Thyroid gland (tissue), 4 donors: ENCODE measurements around the gene PSAP. TPM values are rescaled to one million over a fixed set of nuclear protein-coding genes. Genes with fewer than 3 reads are reported as not detected.
A peak's percentile ranks its signal among the peaks of the same experiment; 100 is the strongest.

ENCODE experiments used
- DNase-seq, 2 donors: peaks; one replicate each; pipeline ENCODE4 v3.0.0-alpha.2; 2019
- H3K27ac ChIP-seq, 3 donors: fragments of 200-600 bp; sonication (generic); 1 replicate in 2 of 3; 2 replicates in 1 of 3; pipeline ENCODE4 v1.5.1; 2016 to 2019; ENCODE audit warnings: mild to moderate bottlenecking in 1 of 3, moderate library complexity in 1 of 3
- H3K27me3 ChIP-seq: fragments of 200-600 bp; sonication (generic); one replicate; pipeline ENCODE4 v1.5.1; 2019
- H3K36me3 ChIP-seq, 2 donors: fragments of 200-600 bp; sonication (generic); one replicate each; pipeline ENCODE4 v1.5.1; 2016 to 2019
- H3K4me1 ChIP-seq, 2 donors: fragments of 200-600 bp; sonication (generic); one replicate each; pipeline ENCODE4 v1.5.1; 2017 to 2019
- H3K4me3 ChIP-seq, 3 donors: fragments of 200-600 bp; sonication (generic); replicated peaks in 1 of 3; 1 replicate in 2 of 3; 2 replicates in 1 of 3; pipeline ENCODE4 v1.5.1; 2016; ENCODE audit warnings: mild to moderate bottlenecking in 1 of 3
- H3K9me3 ChIP-seq: fragments of 200-600 bp; sonication (generic); one replicate; pipeline ENCODE4 v1.5.1; 2017
- POLR2A ChIP-seq, 2 donors: fragments of 450-650 bp; IDR thresholded peaks; one replicate each; pipeline ENCODE4 v1.6.1; 2017; ENCODE audit warnings: antibody characterized with exemption in 2 of 2, mild to moderate bottlenecking in 2 of 2, moderate library complexity in 1 of 2
- WGBS, 2 donors: methylation state at CpG; one replicate each; pipeline ENCODE4 v1.1.5; 2017; 5-methylcytosine and 5-hydroxymethylcytosine counted together
- intact Hi-C: fragments of 100-400 bp; cut with DNase I; formaldehyde crosslinking; loops from one replicate; pipeline ENCODE4 v1.15.1; 2023
- total RNA-seq, 4 donors: library from RNA; depleted of rRNA; stranded (reverse); fragments of >200 nt; gene quantifications; one replicate each; pipeline ENCODE4 v1.2.3, GENCODE V29; 2016
- TF ChIP-seq, protein P1 (sequence below), 6 experiments: fragments of 200-600 bp in 3 of 6; fragments of 450-650 bp in 3 of 6; sonication (generic) in 3 of 6; IDR thresholded peaks; one replicate each; pipeline ENCODE4 v1.5.1; 2016 to 2019; ENCODE audit warnings: antibody characterized with exemption in 6 of 6, mild to moderate bottlenecking in 2 of 6, inconsistent platforms in 1 of 6, moderate library complexity in 1 of 6

Gene PSAP
- total RNA-seq, 4 donors from 2014 or later: 978 to 1,211 (median 1,123) TPM

DNA sequence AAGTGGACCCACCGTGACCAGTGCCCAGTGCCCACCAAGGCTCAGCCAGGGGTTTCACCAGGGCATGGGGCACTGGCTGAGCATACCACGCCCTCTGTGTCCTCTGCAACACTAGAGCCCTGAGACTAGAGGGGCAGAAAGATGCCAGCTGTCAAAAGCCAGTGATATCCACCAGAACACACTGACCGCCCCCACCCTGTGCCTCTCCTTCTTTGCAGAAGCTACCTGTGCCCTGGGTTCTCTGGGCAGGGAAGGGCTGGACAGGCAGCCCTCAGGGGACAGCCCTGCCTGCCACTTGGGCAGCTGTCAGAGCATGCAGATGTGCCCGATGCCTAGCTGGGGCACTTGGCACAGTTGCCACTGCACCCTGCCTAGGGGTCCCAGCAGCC is 78.2 kb downstream of the PSAP start:
- TF ChIP-seq, protein P1, sequence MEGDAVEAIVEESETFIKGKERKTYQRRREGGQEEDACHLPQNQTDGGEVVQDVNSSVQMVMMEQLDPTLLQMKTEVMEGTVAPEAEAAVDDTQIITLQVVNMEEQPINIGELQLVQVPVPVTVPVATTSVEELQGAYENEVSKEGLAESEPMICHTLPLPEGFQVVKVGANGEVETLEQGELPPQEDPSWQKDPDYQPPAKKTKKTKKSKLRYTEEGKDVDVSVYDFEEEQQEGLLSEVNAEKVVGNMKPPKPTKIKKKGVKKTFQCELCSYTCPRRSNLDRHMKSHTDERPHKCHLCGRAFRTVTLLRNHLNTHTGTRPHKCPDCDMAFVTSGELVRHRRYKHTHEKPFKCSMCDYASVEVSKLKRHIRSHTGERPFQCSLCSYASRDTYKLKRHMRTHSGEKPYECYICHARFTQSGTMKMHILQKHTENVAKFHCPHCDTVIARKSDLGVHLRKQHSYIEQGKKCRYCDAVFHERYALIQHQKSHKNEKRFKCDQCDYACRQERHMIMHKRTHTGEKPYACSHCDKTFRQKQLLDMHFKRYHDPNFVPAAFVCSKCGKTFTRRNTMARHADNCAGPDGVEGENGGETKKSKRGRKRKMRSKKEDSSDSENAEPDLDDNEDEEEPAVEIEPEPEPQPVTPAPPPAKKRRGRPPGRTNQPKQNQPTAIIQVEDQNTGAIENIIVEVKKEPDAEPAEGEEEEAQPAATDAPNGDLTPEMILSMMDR (IDR thresholded peaks at IDR 0.05): no peak
- no peak for TF ChIP-seq POLR2A (IDR thresholded peaks at IDR 0.05)
- WGBS, 2 donors: 0 to 33% methylated on average over 1 to 2 of the region's 4 CpGs

GRCh38 chr10:71771821-71772617 is 79.0 kb downstream of the PSAP start:
- H3K4me3 ChIP-seq: peak overlapping the region in 1 of 3 donors; percentile 63
- DNase-seq: peak; percentile 67 to 70
- intact Hi-C loops: no loop called here
- peak overlapping the region; percentile 66 to 87 (median 85) for H3K27ac ChIP-seq
- H3K9me3 ChIP-seq: no peaks in the 10 kb centered on the region
- WGBS, 2 donors: 22 to 30% methylated on average over 2 of the region's 2 CpGs
- TF ChIP-seq POLR2A (IDR thresholded peaks at IDR 0.05): peak in 1 of 2 donors; percentile 22
- TF ChIP-seq, protein P1 (IDR thresholded peaks at IDR 0.05): no peak
- no peaks in the 10 kb centered on the region for H3K27me3 ChIP-seq
- H3K36me3 ChIP-seq: no peaks in the 10 kb centered on the region
- peaks cover 11 to 68% of the 10 kb centered on the region in 2 donors for H3K4me1 ChIP-seq

More for the DNA sequence above, 78.2 kb downstream of the PSAP start:
- Histone ChIP-seq H3K27me3 (no peaks in the 10 kb centered on the region), H3K27ac (peak overlapping the region; percentile 66 to 87 (median 85)), H3K36me3 (no peaks in the 10 kb centered on the region), H3K4me3 (peak overlapping the region; percentile 26 to 63 (median 38)), H3K9me3 (no peaks in the 10 kb centered on the region), H3K4me1 (peaks cover 11 to 60% of the 10 kb centered on the region in 2 donors)
- peak; percentile 52 to 53 for DNase-seq
- intact Hi-C loops: no loop called here

- Histone ChIP-seq H3K4me3 (no peak overlapping the region), H3K4me1 (peaks cover 15 to 77% of the 10 kb centered on the region in 2 donors), H3K27ac (peak overlapping the region in 2 of 3 donors; percentile 85 to 87), H3K9me3 (no peaks in the 10 kb centered on the region), H3K27me3 (no peaks in the 10 kb centered on the region), H3K36me3 (no peaks in the 10 kb centered on the region)
- no peak for DNase-seq
- intact Hi-C loops: no loop called here
- 76 to 84% methylated on average over 2 of the region's 2 CpGs for WGBS, 2 donors
- TF ChIP-seq, protein P1 (IDR thresholded peaks at IDR 0.05): no peak
- TF ChIP-seq POLR2A (IDR thresholded peaks at IDR 0.05): no peak
Measured at GRCh38 chr10:71771204-71771603, 79.8 kb downstream of the PSAP start.

DNA sequence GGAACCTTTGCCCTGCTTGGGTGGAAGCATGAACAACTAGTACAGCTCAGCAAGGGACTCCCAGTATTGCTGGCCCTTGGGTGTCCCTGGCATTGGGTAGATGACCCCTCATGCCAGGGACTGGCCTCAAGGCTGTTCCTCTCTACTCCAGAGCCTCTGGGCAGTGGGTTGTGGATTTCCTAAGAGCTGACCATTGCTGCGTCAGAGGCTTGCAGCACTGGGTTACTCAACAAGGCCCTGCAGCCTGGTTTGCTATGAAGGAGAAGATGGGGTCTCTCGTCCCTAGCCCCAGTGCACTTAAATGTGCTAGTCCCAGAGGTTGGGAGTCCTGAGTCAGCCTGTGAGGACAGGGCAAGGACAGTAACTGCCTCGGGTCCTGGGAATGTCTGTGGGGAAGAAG is 80.3 kb downstream of the PSAP start:
- H3K4me1 ChIP-seq: peaks cover 15 to 81% of the 10 kb centered on the region in 2 donors
- H3K9me3 ChIP-seq: no peaks in the 10 kb centered on the region
- H3K4me3 ChIP-seq: no peak overlapping the region
- no peaks in the 10 kb centered on the region for H3K36me3 ChIP-seq
- TF ChIP-seq, protein P1 (IDR thresholded peaks at IDR 0.05): no peak
- TF ChIP-seq POLR2A (IDR thresholded peaks at IDR 0.05): no peak
- peak overlapping the region in 2 of 3 donors; percentile 85 to 87 for H3K27ac ChIP-seq
- no peak for DNase-seq
- WGBS, 2 donors: 65 to 88% methylated on average over 2 of the region's 3 CpGs
- intact Hi-C loops: no loop called here
- no peaks in the 10 kb centered on the region for H3K27me3 ChIP-seq

DNA sequence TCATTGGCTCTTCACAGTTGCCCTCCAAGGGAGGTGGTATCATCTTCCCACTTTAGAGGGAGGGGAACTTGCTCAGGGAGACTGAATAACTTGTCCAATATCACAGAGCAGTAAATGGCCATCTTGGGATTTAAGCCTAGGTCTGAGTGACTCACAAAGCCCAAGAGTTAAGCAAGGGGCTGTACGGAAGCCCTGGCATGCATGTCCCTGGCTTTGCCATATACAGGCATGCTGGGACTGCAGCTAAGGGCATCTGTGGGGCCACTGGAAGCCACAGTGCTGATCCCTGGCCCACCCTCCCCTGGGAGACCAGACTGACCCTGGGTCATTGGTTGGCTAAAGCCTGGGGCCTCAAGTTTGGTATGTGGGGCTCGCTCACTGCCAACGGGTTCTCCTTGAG is 80.8 kb downstream of the PSAP start:
- DNase-seq: no peak
- no peak overlapping the region for H3K4me3 ChIP-seq
- H3K27me3 ChIP-seq: no peaks in the 10 kb centered on the region
- intact Hi-C loops: no loop called here
- H3K27ac ChIP-seq: peak overlapping the region in 2 of 3 donors; percentile 85 to 87
- H3K9me3 ChIP-seq: no peaks in the 10 kb centered on the region
- H3K4me1 ChIP-seq: peaks cover 15 to 86% of the 10 kb centered on the region in 2 donors
- TF ChIP-seq, protein P1 (IDR thresholded peaks at IDR 0.05): no peak
- no peak for TF ChIP-seq POLR2A (IDR thresholded peaks at IDR 0.05)
- WGBS, 2 donors: 74 to 82% methylated on average over 2 of the region's 3 CpGs
- no peaks in the 10 kb centered on the region for H3K36me3 ChIP-seq
